ENCODE measurements around the gene CCDC12. TPM values are rescaled to one million over a fixed set of nuclear protein-coding genes. Genes with fewer than 3 reads are reported as not detected.

Gene CCDC12
- total RNA-seq, 1 donor from 2014 or later: 25.2 TPM

DNA sequence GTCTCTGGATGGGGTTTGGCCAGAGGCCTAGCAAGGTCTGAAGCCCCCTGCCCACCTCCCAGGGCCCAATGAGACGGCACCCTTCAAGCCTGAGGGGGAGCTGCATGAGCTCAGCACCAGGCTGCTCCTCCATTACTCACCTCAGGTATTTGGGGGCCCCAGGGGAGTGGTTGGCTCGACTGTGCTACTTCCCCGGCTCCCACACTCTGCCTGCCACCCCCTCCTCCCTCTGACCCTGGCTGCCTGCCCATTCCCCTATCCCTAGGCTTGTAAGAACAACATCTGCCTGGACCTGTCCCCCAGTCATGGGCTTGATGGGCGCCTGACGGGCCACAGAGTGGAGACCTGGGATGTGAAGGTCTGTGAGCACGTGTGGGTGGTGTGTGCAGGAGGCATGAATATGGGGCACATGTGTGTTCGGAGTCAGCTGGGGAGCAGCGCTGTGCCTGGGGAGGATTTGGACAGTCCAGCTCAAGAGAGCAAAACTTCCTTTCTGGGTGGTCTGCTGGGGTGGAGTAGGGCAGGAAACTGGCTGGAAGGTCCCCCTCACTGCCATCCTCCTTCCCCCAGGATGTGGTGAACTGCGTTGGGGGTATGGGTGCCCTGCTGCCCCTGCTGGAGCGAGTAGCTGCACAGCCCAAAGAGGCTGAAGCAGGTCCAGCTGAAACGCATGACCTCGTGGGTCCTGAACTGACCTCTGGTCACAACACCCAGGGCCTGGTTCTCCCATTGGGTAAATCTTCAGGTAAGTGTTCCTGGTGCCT, 20.3 kb upstream of the CCDC12 start:
- no peak for DNase-seq (ENCODE audit: low read depth in 2 of 2)

DNA sequence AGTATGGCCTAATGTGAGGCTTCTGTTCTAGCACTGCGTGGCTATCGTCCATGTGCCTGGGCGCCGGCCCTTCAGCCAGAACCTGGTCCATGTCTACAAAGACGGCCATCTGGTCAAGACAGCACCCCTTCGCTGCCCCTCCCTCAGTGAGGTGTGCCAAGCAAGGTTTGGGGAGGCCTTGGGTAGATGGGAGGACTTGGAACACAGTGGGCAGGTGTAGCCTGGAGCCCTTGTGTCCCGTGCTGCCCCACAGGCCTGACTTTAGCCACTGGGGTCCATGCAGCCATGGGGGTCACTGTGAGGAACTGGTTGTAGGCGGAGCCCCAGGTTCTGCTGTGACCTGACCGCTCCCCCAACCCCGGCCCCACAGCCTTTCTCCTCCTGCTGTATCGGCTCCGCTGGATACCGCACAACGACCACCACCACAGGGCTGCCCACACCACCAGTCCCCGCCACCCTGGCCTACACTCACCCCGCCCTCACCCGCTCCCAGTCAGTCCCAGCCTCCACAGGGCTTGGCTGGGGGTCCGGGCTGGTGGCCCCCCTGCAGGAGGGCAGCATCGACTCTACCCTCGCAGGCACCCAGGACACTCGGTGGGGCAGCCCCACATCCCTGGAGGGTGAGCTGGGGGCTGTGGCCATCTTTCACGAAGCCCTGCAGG, 19.5 kb upstream of the CCDC12 start:
- no peak for DNase-seq (ENCODE audit: low read depth in 2 of 2)

GRCh38 chr3:46994801-46995731, 18.5 kb upstream of the CCDC12 start:
- no peak for DNase-seq (ENCODE audit: low read depth in 2 of 2)

DNA sequence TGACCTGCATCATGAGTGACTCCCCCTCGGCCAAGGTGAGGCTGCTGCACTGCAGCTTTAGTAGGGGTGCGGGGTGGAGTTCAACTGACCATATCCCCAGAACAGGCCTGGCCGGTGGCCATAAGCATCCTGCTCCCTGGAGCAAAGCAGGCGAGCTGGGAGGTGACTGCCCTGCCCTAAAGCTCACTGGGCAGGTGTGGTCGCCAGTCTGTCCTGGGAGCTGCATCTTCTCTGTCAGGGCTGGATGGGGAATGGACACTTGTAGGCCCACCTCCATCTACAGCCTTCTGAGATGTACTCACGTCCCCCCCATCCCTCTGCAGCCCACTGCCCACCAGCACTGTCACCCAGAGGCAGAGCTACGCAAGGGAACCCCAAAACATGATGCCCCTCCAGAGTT, 17.4 kb upstream of the CCDC12 start:
- no peak for DNase-seq (ENCODE audit: low read depth in 2 of 2)

DNA sequence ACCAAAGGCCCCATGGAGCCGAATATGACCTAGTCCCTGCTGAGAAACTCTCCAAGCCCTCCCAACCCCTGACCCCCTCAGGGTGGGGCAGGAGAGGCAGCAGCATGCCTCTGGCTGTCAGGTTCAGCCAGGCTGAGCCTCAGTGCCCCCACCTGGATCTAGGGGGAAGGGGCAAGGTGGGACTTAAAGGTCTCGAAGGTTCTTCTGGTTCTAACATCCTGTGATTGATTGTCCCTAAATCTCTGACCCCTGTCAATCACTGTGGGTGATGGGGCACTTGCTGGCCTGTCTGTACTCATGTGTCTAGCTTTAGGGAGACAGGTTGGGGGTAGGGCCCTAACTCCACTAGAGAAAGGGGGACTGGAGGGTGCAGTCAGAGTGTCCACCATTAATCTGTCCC, 16.7 kb upstream of the CCDC12 start:
- DNase-seq (ENCODE audit: low read depth in 2 of 2): no peak

GRCh38 chr3:46992231-46992630, 15.7 kb upstream of the CCDC12 start:
- DNase-seq (ENCODE audit: low read depth in 2 of 2): no peak

GRCh38 chr3:46991406-46992165, 15.0 kb upstream of the CCDC12 start:
- no peak for DNase-seq (ENCODE audit: low read depth in 2 of 2)

GRCh38 chr3:46990573-46991374, 14.2 kb upstream of the CCDC12 start:
- no peak for DNase-seq (ENCODE audit: low read depth in 2 of 2)

DNA sequence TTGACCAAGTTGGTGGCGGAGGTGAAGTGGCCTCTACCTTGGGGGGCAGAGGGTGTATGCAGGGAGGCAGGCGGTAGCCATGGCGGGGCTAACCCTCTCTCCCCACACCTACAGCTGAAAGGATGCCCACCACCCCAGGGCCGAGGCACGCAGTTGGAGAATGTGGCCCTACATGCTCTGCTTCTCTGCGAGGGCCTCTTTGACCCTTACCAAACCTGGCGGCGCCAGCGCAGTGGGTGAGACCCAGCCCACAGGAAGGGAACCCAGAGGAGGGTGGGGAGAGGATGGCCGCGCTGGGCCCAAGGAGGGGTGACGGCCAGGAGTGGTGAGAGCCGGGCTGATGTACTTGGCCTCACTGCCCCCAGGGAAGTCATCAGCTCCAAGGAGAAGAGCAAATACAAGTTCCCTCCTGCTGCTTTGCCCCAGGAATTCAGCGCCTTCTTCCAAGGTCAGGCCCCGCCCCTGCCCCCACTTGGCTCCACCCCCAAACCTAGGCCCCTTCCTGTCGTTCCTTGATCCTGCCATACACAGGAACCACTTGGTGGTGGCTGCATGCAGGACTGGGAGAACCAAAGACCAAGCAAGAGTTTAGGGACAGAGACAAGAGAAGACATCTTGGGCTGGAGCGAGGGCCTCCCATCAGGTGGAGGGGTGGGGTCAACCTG, 12.7 kb upstream of the CCDC12 start:
- DNase-seq (ENCODE audit: low read depth in 2 of 2): no peak

GRCh38 chr3:46988616-46989015, 12.1 kb upstream of the CCDC12 start:
- DNase-seq (ENCODE audit: low read depth in 2 of 2): no peak

DNA sequence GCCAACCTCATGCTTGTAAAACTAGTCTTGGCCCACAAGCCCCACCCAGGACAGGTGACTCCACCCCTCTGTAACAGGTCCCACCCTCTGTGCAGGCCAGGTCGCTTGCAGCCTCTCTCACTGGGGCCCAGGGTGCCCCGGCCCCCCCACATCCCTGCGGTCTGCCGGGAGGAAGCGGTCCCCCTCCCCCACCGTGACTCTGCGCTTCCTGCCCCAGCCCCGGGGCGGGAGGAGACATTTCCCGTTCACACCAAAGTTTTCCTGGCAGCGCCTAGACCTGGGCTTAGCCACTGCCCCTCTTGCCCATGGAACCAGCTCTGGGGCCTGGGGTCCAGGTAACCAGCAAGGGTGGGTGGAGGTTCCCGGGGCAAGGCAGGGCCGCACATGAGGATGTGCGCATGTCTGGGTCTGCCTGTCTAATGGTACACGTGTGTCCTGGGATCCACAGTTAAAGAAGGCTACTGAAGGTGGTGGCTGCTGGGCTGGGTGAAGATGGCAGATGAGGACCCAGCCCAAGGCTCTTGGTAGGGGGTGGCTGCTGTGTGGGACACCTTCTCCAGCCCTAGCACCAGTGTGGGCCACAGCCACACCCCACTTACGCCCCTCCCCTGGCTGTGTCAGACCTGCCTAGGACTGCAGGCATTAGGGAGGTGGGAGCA, 11.3 kb upstream of the CCDC12 start:
- peak in 1 of 2 donors; percentile 61 for DNase-seq (ENCODE audit: low read depth in 2 of 2)

GRCh38 chr3:46987319-46987742, 10.8 kb upstream of the CCDC12 start:
- no peak for DNase-seq (ENCODE audit: low read depth in 2 of 2)

- DNase-seq (ENCODE audit: low read depth in 2 of 2): no peak
Observed at GRCh38 chr3:46986782-46987310, 10.3 kb upstream of the CCDC12 start.

- no peak for DNase-seq (ENCODE audit: low read depth in 2 of 2)
Observed at GRCh38 chr3:46986055-46986730, 9.6 kb upstream of the CCDC12 start.

DNA sequence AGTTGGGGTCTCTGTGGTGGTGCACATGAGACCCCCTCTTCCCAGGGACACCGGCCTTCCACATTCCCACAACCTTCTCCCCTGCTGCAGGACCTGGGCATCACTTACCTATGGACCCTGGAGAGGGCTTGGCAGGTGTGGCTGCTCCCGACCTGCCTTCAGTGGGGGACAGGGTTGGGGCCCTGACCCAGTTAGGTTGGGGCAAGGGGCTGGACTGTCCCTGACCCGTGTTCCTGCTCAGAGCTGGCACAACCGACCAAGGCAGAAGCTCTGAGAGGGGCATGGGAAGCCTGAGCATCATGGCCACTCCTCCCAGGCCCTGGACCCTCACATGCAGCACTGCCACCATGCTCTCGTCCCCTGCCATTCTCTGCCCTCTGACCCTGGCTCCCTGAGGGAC, 9.0 kb upstream of the CCDC12 start:
- DNase-seq (ENCODE audit: low read depth in 2 of 2): no peak

DNA sequence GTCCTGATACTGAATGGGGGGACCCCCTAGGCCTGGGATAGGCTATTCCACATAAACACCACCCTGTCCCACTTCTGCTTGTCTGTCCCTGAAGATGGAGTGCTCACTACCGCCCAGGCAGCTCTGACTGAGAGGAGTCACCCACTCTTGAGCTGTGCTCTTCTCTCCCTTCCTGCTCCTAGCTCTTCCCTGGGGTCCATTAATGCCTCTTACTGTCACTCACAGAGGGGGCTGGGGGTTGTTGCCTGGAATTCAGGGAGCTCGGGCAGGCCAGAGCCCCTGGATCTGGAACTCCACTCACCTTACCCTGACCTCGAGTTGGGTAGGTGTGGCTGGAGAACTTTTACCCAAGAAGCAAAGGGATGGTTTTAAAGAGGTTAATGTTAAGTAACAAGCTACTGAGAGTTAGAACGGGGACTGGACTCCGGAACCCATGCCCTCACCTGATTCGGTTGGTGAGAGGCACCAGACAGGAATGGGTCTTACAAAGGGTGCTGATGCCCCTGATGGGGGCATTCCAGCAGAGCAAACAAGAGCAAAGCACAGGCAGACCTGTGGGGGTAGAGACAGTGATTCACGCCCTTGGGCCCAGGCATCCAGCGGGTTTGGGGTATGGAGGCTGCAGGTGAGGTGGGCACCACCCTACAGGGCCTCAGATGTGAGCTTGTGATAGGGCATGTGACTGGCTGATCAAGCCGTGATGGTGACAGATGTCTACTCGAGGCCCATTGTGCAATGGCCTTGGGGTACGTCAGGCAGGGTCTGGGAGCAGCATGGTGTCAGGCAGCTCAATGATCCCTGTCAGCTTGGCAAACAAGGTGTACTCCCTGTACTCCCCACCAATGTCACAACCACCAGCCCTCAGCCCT, 8.3 kb upstream of the CCDC12 start:
- DNase-seq (ENCODE audit: low read depth in 2 of 2): no peak

GRCh38 chr3:46982546-46982945, 6.0 kb upstream of the CCDC12 start:
- no peak for DNase-seq (ENCODE audit: low read depth in 2 of 2)

Measured in dermis microvascular lymphatic vessel endothelial cell (primary cell).